ENCODE measurements around the gene AGO1.

Gene AGO1

DNA sequence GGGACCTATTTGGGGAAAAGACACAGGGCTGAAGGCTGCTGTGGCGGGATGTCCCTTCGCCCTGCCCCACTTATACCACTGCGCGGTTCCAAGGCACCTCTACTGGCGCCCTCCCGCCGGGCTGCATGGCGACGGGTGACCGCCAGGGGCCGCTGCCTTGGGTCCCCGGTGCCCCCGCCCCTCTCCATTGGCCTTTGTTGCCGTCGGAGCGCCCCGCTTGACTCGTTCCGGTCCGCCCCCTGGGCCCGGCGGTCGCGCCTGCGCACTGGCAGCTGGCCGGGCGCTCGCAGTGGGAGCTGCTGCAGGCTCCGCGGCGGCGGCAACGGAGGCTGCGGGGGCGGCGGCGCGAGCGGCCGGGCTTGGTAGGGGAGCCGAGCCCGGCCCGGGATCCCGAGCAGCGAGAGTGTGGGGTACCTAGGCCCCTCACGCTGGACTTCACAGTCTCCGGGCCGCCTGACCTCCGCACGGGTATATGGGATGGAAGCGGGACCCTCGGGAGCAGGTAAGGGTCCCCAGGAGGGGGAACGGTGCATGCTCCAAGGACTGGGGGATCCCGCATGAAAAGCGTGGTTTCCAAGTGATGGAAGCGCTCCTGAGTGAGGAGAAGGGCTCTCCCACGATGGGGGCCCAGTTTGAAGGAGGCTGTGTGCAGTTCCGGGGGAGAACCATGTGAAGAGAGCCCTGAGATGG lies at the start of gene AGO1:
TSS of gene AGO1 (plus strand) at position 265 of the 690 bp plus-strand sequence. CDS start at position 478, 213 bp downstream.
- DNase-seq (ENCODE audit: low spot score), result peak; percentile 89

DNA sequence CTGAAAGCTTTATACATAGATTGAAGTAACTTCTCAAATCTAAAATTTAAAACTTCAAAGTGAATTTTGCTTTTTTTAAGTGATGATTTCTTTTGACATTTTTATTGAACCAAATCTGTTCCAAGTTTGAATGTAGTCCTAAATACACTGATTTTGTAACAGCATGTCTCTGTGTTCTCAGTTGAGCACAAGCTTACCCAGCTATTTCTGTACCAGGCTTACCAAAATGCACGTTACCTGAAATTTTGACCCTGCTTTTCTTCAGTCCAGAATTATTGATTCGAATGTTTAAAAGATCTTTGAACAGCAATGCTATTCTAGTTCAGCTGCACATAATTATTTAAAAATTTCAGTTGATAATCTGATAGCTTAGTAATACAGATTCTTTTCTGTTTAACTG lies 49.6 kb upstream of the AGO1 start:
- DNase-seq (ENCODE audit: low spot score), result no peak

DNA sequence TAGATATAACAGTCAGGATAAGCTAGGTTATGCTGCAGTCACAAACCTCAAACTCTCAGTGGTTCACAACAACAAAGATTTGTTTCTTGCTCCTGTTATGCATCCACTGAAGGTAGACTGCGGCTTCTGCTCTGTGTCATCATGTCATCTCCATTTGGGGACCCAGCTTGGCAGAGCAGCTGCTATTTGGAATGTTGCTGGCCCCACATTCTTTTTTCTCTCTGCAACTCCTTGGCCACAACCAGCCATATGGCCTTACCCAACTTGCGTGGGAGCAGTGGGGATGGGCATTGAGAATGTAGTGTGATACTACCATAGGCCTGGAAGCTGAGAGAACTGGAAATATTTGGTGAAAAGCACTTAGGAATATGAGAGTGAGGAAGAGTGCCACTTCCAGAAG lies 48.8 kb upstream of the AGO1 start:
- DNase-seq (ENCODE audit: low spot score), result no peak

DNA sequence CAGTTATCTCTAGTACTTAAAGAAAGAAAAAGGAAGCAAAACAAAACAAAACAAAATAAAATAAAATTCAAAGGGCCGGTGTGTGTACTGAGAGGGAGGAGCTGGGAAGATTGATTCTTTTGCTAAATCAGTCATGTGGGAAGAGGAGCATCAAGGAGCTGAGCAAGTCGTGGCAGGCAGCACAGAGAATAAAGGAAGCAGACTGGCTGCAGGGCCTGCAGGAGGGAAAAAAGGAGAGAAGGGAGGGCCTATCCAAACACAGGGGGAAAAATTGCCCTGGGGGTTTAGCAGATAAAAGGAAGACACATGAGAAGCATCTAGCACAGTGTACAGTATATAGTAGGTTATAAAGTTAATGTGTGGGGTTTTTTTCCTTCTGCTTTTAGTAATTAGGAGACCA lies 47.6 kb upstream of the AGO1 start:
- no peak for DNase-seq (ENCODE audit: low spot score)

DNA sequence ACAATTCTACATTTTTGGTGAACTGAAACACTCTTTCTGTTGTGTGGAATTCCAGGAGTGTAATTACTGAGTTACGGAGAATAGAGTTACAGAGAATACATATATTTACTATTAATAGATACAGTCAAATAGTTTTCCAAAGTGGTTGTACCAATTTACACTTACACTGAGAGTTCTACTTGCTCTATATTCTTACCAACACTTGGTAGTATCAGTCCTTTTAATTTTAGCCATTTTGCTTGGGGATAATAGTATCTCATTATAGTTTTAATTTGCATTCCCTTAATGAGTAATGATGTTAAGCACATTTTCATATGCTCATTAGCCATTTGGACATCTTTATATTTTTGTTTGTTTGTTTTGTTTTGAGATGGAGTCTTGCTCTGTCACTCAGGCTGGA lies 46.3 kb upstream of the AGO1 start:
- no peak for DNase-seq (ENCODE audit: low spot score)

DNA sequence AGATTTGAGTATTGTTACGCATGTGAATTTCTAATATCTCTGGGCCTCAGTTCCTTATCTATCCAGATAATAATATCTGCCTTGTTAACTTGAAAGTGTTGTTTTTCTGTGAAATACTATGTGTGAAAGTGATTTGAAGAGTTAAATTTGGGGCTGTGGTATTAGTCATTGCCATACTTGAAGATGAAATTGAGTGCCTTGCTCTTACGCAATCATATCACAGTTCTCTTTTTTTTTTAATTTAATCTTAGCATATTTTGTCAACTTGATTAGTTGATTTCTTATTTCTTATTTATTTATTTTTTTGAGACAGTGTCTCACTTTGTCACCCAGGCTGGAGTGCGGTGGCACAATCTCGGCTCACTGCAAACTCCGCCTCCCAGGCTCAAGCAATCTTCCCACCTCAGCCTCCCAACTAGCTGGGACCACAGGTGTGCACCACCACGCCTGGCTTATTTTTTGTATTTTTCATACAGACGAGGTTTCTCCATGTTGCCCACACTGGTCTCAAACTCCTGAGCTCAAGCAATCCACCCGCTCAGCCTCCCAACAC lies 44.2 kb upstream of the AGO1 start:
- DNase-seq (ENCODE audit: low spot score), result no peak

DNA sequence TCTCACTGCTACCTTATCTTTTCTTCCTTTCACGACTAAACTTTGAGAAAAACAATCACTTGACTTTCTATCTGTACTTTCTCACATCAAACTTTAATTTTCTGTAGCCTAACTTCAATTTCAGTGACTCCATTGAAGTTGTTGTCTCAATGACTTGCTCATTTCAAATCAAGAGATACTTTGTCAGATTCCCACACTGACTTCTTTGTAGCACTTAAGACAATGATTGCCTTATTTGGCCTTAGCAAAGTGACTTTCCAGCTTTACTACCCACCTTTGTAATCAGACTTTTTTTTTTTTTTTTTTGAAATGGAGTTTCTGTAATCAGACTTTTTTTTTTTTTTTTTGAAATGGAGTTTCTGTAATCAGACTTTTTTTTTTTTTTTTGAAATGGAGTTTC lies 38.2 kb upstream of the AGO1 start:
- peak; percentile 83 for DNase-seq (ENCODE audit: low spot score)

DNA sequence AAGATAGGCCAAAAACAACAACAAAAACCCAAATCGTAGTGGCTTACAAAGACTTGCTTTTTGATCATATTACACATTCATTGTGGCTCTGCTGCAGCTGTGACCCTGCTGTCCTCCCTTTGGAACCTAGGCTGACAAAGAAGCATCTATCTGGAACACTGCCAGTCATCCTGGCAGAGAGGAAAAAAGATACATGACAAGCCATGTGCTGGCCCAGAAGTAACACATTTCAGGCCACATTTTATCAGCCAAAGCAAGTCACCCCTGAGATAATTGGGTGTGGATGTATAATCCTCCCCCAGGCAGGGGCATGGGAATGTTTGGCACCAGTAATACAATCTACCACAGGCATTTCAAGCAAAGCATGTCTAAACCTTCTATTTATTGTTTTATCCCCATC lies 37.2 kb upstream of the AGO1 start:
- DNase-seq (ENCODE audit: low spot score), result peak; percentile 90

DNA sequence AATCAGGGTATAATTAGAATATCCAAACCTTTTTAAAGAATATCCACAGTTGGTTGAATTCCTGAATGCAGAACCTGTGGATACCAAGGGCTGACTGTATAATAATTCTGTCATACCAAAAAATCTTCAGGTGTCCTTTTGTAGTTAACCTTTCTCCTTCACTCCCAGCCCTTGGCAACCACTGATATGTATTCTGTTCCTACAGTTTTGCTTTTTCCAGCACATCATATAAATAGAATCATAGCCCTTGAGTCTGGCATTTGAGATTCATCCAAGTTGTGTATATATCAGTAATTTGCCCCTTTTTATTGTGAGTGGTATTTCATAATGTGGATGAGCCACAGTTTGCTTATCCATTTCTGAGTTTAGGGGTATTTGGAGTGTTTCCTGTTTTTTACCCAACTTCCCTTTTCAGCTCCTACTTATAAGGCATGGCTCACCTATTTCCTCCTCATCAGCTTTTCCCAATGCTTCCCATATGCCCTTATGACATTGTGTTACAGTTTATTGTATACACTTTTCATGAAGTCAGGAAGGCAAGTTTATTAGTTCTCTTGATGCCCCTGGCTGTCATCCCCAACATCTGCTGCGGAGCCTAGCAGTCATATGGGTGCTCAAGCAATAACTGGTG lies 35.0 kb upstream of the AGO1 start:
- DNase-seq (ENCODE audit: low spot score), result no peak

DNA sequence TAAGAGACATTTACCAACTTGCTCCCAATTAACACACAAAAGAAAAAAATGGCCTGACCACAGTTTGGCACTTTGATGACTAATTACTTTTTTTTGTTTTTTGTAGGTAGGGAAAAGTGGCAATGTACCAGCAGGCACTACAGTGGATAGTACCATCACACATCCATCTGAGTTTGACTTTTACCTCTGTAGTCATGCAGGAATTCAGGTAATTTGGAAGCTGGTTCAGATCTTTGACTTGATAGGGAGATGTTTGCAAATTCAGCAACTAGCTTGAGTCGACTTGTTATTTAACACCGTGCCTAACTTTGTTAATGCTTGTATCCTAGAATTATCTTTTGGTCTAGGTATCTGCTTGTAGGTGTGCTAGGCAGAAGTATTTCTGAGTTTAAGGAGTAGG lies 33.0 kb upstream of the AGO1 start:
- no peak for DNase-seq (ENCODE audit: low spot score)

DNA sequence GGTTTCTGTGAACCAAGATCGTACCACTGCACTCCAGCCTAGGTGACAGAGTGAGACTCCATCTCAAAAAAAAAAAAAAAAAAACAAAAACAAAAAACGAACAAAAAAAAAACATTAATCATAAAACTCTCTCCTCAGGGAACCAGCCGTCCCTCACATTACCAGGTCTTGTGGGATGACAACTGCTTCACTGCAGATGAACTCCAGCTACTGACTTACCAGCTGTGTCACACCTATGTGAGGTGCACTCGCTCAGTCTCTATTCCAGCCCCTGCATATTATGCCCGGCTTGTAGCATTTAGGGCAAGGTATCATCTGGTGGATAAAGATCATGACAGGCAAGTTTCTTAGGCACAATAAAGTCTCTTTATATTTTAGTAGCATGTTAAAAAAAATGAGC lies 32.3 kb upstream of the AGO1 start:
- DNase-seq (ENCODE audit: low spot score), result no peak

DNA sequence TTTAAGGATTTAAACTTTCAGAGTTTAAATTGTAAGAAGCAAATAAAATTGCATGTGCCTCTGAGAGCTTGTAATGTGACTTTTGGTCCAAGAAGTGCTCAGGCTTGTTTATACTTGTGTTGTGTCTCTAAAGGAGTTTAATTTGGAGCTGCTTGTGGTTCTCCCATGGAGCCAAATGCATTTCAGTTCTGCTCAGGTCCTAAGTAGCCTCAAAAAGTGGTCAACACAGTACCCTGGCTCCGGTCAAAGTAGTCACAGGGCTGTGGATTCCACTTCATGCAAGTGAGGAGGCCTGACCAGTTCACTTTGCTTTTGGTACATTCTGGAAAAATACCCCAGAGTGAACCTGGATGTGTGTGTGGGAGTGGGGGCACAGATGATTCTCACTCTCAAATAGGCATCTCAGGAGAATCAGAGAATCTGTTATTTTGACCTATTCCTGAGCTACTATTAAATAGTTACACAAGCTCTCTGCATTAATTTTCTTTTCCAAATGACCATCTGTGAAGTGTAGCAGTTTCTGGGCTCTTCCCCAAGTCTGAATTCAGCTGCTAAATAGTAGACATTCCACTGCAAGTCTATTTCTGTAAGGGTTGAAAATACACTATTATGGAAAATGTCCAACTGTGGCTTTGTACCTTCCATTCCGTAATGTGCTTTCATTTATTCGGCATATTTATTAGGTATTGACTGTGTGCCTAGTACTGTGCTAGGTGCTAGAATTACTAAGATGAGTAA lies 31.7 kb upstream of the AGO1 start:
- peak; percentile 64 for DNase-seq (ENCODE audit: low spot score)

DNA sequence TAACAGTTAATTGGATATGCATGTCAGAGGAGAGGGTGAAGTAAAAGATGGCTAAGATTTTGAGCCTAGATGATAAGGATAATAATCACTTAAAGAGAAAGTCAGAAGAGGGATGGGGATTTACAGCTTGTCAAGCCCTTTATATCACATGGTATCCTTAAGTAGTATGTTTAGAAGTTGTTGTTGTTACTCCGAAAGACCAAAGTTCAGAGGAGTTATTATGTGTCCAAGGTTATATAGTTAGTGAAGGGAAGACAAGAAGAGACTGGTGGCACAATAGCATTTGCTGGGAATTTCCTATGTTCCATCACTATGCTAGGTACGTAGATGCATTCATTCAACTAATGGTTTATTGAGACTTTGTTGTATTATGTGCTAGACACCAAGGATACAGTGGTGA lies 30.8 kb upstream of the AGO1 start:
- no peak for DNase-seq (ENCODE audit: low spot score)

DNA sequence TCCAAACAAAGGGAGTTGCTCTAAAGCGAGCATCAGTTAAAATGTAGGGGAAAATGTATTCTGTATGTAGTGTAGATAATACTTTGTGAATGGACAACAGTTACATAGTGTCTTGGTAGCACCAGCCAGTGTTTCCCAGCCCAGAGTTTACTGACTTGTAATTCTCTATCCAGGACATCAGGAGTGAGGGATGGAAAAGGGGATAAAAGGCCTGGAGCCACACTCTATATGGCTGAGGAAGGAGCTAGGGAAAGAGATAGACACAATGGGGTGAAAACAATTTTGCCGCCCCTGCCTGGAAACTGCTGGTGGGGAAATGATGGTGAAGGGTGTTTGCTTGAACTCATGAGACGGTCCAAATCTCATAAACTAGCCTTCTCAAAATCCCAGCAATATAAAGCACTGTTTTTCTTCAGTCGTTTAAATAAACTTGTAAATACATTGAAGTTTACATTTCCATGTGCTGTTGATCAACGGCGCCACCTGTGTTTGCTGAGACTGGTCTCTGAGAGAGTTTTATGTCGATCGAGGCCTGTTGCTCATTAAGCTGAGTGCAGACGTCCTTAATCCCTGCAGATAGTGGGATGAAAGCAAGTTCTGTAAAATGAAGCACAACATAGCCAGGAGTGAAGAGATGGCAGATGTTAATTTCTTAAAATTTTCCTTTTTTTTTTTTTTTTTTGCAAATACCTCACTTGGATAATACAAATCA lies 27.9 kb upstream of the AGO1 start:
- DNase-seq (ENCODE audit: low spot score), result no peak

DNA sequence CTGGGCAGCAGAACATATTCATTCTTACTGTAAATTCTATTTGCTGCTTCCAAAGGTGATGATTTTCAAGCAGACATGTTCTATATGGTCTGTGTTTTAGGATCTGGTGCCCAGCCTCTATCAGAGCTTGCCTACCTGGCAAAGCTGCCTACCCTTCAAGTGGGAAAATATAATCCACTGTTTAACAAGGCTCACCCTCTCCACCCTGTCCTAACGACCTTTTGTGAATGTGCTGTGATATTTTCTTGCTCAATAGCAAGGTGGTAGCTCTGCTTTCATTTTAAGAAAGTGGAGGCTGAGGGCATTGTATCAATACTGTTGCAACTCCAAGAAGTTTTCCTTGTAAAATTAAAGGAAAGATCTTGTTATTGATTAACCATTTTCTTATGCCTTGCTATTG lies 26.0 kb upstream of the AGO1 start:
- DNase-seq (ENCODE audit: low spot score), result no peak

DNA sequence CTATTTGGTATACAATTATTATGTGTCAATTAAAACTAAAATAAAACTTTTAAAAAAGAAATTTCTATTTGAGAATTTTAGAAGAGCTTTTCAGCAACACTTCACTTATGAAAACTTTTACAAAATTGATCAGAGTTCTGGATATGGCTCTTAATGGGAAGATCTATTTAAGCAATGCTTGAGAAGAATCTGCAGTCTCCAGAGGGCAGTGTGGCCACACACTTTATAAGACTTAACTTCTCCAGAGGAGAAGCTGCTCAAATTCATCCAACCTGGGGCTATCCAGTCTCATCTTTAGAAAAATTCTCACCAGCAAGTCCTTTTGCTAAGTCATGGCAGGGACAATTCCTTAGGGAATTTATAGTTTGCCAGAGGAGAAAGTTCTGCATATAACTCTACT lies 25.2 kb upstream of the AGO1 start:
- no peak for DNase-seq (ENCODE audit: low spot score)

DNA sequence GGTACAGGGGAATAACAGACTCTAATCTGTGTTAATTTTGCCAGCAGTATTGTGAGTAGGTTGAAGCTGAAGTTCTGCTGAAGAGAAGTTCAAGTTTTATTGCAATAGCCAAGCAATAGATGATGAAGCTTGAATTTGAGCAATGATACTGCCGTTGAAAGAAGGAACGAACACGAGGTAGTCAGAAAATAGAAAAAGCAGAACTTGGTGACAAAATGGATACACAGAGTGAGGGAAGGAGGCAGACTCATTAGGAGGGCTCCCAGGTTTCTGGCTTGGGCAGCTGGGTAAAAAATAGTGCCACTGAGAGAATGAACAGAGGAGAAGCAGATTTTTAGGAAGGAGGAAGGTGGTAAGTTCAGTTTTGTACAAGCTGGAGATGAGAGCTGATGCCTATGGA lies 22.3 kb upstream of the AGO1 start:
- peak; percentile 38 for DNase-seq (ENCODE audit: low spot score)

DNA sequence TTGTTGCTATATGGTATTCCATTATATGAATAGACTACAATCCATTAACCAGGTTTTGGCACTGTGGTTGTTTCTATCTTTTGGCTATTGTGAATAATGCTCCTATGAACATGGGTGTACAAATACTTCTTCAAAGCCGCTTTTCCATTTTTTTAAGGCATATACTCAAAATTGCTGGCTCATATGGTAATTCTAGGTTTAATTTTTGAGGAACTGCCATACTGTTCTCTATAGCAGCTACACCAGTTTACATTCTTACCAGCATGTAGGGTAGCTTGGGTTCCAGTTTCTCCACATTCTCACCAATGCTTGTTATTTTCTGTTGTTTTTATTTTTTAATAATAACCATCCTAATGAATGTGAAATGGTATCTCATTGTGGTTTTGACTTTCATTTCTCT lies 19.9 kb upstream of the AGO1 start:
- DNase-seq (ENCODE audit: low spot score), result no peak

DNA sequence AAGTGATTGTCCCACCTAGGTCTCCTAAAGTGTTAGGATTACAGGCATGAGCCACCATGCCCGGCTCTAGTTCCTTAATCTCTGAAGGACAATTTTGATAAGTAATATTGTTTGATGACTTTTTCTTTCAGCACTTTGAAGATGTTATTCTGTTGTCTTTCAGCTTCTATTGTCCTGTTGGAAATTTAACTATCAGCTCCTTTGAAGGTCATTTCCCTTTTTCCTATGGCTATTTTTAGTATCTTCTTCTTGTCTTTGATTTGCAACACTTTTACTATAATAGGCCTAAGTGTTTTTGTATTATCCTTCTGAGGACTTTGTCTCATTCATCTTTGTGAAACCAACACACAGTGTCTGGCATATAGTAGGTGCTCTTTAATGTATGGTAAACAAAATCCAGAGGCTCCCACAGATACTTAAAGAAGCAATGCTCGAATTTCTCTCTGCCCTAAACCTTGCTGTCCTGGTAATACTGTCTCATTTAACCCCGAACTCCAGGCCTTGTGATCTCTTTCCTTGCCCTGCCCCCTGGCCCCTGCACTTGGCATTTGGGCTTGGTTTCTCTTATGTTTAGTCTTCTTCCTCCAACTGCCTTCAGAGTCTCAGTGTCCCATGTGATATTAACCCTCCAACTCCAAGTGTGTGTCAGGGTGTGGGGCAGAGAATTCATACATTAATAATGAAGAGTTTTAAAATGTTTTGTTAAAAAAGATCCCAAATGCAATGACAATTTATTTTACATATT lies 19.0 kb upstream of the AGO1 start:
- DNase-seq (ENCODE audit: low spot score), result no peak

DNA sequence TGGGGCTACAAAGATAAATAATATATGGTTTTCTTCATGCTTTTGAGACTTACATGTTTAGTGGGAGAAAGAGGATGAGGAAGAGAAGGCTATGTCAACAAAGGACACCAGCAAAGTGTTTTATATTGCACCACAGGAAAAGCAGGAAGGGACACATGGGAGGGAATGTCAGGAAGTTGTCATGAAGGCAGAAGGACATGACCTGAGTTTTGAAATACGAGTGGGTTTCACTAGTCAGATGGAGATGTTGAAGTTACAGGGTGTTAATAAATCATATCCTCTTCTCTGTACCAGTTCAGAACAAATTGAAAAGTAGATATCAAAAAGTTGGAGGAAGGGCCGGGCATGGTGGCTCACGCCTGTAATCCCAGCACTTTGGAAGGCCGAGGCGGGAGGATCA lies 18.2 kb upstream of the AGO1 start:
- no peak for DNase-seq (ENCODE audit: low spot score)

DNA sequence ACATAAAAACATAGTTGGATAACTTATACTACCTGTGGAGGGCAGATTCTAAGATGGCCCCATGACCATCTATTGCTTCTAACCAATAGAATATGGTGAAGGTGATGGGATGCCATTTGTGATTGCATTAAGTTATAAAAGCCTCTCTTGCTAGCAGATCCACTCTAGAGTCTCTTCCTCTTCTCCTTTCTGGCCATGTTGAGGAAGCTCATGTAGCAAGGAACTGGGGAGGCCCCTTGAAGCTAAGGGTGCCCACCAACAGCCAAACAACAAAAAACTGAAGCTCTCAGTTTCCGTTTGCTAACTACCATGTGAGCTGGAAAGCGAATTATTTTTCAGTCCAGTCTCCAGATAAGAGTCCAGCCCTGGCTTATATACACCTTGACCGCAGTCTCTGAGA lies 16.0 kb upstream of the AGO1 start:
- no peak for DNase-seq (ENCODE audit: low spot score)
